ENCODE measurements around the gene ROR2. TPM values are rescaled to one million over a fixed set of nuclear protein-coding genes. Genes with fewer than 3 reads are reported as not detected.
"Not testable (repeated sequence)": the region's sequence is repeated elsewhere in the genome, so short reads cannot be mapped to it uniquely, and the experiment has no call there.

ROR2 gene
- total and polyA plus RNA-seq, 2 of the 8 experiments (the other 6 are each of a cell fraction or from before 2014, with no cell fraction given): 2.7 to 4.3 TPM

DNA sequence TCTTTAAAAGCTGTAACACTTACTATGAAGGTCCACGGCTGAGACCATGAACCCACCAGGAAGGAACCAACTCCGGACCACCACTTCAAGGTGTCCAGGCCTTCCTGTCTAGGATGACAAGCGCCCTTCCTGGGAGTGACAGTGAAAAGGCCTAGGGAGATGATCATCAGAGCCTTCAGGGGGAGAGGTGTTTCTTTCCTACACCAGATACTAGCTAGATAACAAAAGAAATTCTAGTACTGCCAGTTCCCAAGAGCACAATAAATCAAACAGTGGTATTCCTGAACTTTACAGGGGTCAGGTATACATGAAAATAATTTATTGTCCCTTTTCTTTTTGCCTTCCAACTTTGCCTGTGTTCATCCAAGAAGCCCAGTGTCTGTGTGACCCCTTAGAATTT, 432.2 kb downstream of the ROR2 start (continued):
- no peak for TF ChIP-seq TBP (IDR thresholded peaks at IDR 0.05; ENCODE audit: low read depth, low read length)

DNA sequence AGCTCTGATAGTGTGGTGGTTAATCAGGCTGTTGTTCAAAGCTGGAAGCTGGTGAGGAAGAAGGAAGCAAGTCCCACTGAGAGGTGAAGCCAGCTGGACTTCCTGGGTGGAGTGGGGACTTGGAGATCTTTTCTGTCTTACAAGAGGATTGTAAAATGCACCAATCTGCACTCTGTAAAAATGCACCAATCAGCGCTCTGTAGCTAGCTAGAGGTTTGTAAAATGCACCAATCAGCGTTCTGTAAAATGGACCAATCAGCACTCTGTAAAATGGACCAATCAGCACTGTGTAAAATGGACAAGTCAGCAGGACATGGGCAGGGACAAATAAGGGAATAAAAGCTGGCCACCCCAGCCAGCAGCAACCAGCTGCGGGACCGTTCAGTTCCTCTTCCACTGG, 432.7 kb downstream of the ROR2 start:
- H3K4me3 ChIP-seq (ENCODE audit: extremely low read depth in 1 of 4, insufficient read depth in 2 of 4, low read depth in 3 of 4, low read length in 4 of 4); H4K5ac ChIP-seq (ENCODE audit: insufficient read length, low read depth, low read length); H4K20me1 ChIP-seq (replicated peaks in 1 of 2; ENCODE audit: control insufficient read depth in 1 of 2, insufficient read depth in 2 of 2, low read length in 2 of 2); H2AK5ac ChIP-seq (ENCODE audit: low read depth, low read length); H2BK15ac ChIP-seq (ENCODE audit: low read length); H3K79me1 ChIP-seq (ENCODE audit: low read depth, low read length); H2BK12ac ChIP-seq (ENCODE audit: low read depth, low read length); H3K4me2 ChIP-seq (ENCODE audit: insufficient read depth in 1 of 2, low read depth in 2 of 2, low read length in 2 of 2); H3K9me3 ChIP-seq (ENCODE audit: insufficient read depth in 2 of 2, low read depth in 1 of 2, low read length in 1 of 2); H2AFZ ChIP-seq (ENCODE audit: low read length); H3K4ac ChIP-seq (replicated peaks; ENCODE audit: insufficient read length, low read depth, low read length); H3K23ac ChIP-seq (ENCODE audit: insufficient read length); H3K4me1 ChIP-seq (replicated peaks in 1 of 4; ENCODE audit: control insufficient read depth in 3 of 4, insufficient read depth in 4 of 4, low read length in 3 of 4); H3K18ac ChIP-seq (ENCODE audit: extremely low read depth, low read length); H4K91ac ChIP-seq (replicated peaks; ENCODE audit: insufficient read length, low read length); DNase-seq (ENCODE audit: low read depth in 1 of 2, low spot score in 2 of 2); H3K14ac ChIP-seq (ENCODE audit: insufficient read length); H3K23me2 ChIP-seq (ENCODE audit: low read depth, low read length); H2BK20ac ChIP-seq (ENCODE audit: low read length); H2BK120ac ChIP-seq (replicated peaks; ENCODE audit: low read depth, low read length); FAIRE-seq; H3K27ac ChIP-seq (ENCODE audit: low read depth, low read length); H3K79me2 ChIP-seq (ENCODE audit: control insufficient read depth in 1 of 2, insufficient read depth in 2 of 2, low read length in 2 of 2); H3K27me3 ChIP-seq (replicated peaks in 1 of 4; ENCODE audit: control insufficient read depth in 3 of 4, extremely low read depth in 1 of 4, insufficient read depth in 3 of 4, low read length in 3 of 4); POLR2A ChIA-PET (ENCODE audit: partially characterized antibody); H3K56ac ChIP-seq (replicated peaks; ENCODE audit: insufficient read length, low read depth, low read length); H2BK5ac ChIP-seq (ENCODE audit: low read depth, low read length); H3K36me3 ChIP-seq (ENCODE audit: control insufficient read depth in 2 of 4, insufficient read depth in 4 of 4, low read length in 3 of 4); H3K9ac ChIP-seq (replicated peaks in 1 of 4; ENCODE audit: extremely low read depth in 1 of 4, low read depth in 3 of 4, low read length in 3 of 4); H4K8ac ChIP-seq (ENCODE audit: extremely low read depth, insufficient read depth, low read length): not testable (repeated sequence)
- 90% methylated on average over 4 of the region's 4 CpGs; no CpG with 5 or more reads in 1 of the 2 experiments for WGBS, 2 experiments (ENCODE audit: extremely low coverage in 1 of 2, insufficient coverage in 1 of 2, insufficient read length in 1 of 2, insufficient replicate concordance in 2 of 2, low coverage in 1 of 2, low lambda C conversion rate in 2 of 2, missing lambda C conversion rate in 1 of 2)
- CTCF ChIA-PET (ENCODE audit: partially characterized antibody): interaction anchor here (0.6 kb wide), 1 partner anchor 212 kb away, joined by 3 read pairs; no protein-coding TSS in a partner anchor

All from H1 (cell line).